GM21786 (cell line): ENCODE data around the gene CDK10.
"Not testable (repeated sequence)": the region's sequence is repeated elsewhere in the genome, so short reads cannot be mapped to it uniquely, and the experiment has no call there.

Experiments used
- ATAC-seq: cut with Tn5 transposase; IDR thresholded peaks from one replicate; pipeline ENCODE4 v1.9.1; 2021; ENCODE audit not compliant: unreplicated experiment

The CDK10 gene, protein sequence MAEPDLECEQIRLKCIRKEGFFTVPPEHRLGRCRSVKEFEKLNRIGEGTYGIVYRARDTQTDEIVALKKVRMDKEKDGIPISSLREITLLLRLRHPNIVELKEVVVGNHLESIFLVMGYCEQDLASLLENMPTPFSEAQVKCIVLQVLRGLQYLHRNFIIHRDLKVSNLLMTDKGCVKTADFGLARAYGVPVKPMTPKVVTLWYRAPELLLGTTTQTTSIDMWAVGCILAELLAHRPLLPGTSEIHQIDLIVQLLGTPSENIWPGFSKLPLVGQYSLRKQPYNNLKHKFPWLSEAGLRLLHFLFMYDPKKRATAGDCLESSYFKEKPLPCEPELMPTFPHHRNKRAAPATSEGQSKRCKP

DNA sequence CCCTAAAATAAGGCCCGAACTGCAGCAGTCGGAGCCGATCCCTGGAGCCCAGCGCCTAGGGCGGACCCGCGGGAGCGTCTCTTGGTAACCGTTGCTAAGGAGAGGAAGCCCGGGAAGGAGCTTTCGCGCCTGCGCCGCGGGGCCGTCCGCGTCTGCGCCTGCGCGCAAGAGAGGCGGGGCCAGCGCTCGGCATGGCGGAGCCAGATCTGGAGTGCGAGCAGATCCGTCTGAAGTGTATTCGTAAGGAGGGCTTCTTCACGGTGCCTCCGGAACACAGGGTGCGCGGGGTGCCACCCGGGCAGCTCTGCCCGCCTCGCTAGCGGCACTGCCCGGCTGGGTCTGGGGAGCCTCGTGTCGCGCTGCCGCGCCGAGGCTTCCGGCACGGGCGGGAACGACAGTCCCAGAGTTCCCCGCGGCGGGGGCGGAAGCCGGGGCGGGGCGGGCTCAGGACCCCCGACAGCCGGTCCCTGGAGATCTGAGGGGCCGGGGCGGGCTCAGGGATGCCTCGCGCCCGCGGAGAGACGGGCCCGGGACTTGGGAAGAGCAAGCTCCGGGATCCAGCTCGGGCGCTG lies at the start of gene CDK10:
CDK10 (plus strand) TSS at position 170 of the 572 bp plus-strand sequence; CDS start at position 192, 22 bp downstream.
- ATAC-seq = peak; percentile 78

DNA sequence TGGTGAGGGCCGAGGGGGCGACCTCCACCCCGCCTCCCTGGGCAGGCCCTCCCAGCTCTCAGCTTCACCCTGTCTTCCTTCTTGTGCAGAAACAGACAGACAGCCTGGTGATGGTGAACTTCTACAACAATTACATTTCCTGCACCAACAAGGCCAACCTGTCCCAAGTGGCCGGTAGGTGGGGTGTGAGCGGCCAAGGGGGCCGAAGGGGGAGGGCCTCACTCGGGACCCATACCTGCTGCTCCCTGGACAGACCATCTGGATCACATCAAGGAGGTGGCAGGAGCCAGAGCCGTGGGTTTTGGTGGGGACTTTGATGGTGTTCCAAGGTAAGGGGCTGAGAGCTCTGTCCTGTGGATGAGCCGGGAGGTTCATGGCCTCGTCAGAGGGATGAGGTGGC lies 49.1 kb upstream of the CDK10 start:
- no peak for ATAC-seq

DNA sequence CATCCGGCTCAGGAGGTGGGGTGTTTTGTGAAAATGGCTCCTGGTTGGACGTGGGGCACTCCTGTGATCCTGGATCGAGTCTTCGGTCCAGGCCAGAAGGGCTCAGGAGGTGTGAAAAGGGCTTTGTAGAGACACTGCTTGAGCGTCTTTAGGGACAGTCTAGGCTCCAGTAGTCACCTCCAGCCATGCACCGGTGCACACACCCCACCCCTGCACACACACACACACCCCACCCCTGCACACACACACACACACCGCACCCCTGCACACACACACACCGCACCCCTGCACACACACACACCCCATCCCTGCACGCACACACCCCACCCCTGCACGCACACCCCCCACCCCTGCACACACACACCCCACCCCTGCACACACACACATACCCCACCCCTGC lies 48.0 kb upstream of the CDK10 start:
- ATAC-seq = no peak

DNA sequence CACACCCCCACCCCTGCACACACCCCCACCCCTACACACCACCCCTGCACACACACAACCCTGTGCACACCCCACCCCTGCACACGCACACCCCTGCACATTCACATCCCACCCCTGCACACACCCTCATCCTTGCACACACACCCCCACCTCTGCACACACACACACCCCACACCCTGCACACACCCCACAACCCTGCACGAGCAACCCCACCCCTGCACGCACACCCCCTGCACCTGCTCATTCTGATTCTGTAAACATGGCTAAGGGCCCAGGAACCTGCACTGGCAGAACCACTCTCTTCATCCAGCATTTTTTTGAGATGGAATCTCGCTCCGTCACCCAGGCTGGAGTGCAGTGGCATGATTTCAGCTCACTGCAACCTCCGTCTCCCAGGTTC lies 47.1 kb upstream of the CDK10 start:
- ATAC-seq = no peak

GRCh38 chr16:89641458-89642119 lies 44.9 kb upstream of the CDK10 start:
- ATAC-seq = no peak

DNA sequence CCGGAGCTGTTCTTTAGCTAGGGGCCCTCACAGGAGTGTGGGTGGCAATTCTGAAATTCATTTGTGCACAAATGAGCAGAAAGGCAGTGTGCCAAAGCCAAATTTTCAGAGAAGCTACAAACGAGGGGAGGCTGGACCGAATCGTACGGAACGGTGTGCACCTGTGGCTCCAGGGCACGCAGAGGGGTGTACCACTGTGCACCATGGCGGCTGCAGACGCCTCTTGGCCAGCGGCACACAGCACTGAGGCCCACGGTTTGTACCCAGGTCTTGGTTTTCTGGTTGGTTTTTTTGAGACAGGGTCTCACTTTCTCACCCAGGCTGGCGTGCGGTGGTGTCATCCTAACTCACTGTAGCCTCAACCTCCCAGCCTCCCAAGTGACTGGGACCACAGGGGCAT lies 43.9 kb upstream of the CDK10 start:
- ATAC-seq = no peak

- no peak for ATAC-seq
Measured at GRCh38 chr16:89643769-89644300, 42.7 kb upstream of the CDK10 start.

GRCh38 chr16:89645122-89645521 lies 41.4 kb upstream of the CDK10 start:
- no peak for ATAC-seq

DNA sequence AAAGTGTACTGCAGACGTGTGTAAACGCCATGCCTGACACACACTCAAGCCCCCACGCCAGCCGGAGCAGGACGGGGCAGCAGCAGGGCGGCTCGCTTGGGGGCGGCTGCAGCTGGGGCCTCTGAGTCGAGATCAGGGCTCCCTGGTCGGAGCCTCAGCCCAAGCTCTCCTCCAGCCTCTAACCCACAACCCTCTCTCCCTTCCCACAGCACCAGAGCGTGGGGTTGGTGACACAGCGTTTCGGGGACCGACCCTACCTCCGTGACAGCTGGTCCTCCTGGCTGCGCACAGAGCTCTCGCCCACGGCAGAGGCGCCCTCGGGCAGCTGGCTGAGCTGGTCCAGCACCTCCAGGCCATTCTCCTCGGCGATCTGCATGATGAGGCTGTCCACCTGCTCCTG lies 40.2 kb upstream of the CDK10 start:
- ATAC-seq = no peak

- no peak for ATAC-seq
Measured at GRCh38 chr16:89646906-89647305, 39.6 kb upstream of the CDK10 start.

- no peak for ATAC-seq
Measured at GRCh38 chr16:89651584-89651983, 34.9 kb upstream of the CDK10 start.

DNA sequence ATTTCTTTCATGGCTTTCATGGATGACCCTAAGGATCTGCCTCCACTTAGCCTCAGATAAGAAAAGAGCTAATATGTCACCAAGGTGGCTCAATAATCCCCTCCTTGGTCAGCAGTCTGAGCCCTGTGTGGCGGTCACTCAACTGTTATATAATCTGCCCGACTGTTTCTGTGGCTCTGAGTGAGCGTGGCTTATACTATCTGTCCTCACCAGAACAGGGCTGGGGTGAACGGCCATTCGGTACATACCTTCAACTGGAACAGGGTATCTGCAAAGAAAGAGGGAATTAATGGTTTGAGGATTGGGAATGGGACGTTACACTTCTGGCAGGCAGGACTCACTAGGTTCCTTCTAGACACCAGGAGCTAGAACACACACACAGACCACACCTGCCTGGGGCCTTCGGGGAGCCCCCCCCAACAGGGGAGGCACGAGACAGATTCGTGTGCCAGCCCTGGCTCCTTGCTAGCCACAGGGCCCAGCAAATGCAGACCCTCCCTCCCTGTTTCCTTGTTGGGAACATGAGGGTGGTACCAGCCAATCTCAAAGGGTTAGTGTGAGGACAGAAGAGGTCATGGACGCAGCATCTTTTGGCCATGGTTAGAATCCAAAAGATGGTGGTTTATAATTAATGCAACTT lies 32.7 kb upstream of the CDK10 start:
- no peak for ATAC-seq

DNA sequence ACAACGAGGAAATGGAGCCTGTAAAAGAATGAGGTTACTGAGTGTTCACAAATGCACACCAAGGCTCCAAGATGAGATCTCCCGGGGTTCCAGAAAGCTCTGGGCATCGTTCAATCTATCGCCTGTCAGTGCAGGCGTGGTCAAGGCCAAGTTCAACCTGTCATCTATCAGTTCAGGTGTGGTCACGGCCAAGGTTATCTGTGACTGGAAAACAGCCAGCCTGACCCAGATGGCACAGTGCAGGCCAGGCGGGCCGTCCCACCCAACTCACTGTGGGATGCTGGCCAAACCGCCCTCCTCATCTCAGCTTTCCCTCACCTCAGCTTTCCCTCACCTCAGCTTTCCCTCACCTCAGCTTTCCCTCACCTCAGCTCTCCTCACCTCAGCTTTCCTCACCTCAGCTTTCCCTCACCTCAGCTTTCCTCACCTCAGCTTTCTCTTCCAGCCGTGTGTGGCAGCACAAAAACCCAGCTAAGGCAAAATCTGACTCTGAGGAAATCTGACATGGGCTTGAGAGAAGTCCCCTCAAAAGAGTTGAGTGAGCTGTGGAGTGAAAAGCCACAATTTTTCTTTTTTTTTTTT lies 31.3 kb upstream of the CDK10 start:
- ATAC-seq = no peak

DNA sequence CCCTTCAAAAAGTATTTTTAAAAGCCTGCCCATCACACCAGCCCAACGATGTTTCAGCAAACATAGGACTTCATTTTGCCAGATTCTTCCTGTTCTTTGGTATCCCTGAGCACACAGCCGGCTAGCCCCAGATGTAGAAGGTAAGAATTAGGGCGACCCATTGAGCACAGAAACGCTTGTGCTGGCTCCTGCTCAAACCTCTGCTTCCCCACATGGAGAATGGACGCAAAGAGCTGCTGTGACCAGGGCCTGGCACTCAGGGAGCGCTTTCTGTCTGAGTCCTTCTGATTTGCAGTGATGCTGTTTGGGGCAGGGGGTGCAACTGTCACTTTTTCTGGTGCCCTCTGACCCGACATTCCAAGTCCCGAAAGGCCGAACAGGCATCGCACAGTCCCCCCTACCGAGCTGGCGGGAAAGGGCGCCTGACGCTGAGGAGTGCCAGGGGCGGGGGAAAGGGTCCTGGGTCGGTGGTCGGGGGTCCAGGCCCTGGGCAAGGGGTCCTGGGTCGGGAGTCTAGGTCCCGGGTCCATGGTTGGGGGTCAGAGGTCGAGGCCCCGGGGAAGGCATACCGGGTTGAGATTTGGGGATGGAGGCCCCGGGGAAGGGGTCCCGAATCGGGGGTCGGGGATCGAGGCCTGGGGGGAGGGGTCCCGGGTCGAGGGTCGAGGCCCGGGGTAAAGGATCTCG lies 29.9 kb upstream of the CDK10 start:
- no peak for ATAC-seq

GRCh38 chr16:89657442-89658220 lies 28.9 kb upstream of the CDK10 start, which contains the start of the genes CHMP1A and SPATA33:
TSS of gene CHMP1A (minus strand) at chr16:89657708. CDS start at chr16:89657588, 120 bp downstream.
TSS of gene SPATA33 (plus strand) at chr16:89657836. CDS start at chr16:89657912, 76 bp downstream.
- ATAC-seq = peak; percentile 90

GRCh38 chr16:89658221-89658879 lies 28.1 kb upstream of the CDK10 start:
- no peak for ATAC-seq

GRCh38 chr16:89660146-89660545 lies 26.3 kb upstream of the CDK10 start:
- no peak for ATAC-seq

- no peak for ATAC-seq
Measured at GRCh38 chr16:89661215-89661614, 25.3 kb upstream of the CDK10 start.

DNA sequence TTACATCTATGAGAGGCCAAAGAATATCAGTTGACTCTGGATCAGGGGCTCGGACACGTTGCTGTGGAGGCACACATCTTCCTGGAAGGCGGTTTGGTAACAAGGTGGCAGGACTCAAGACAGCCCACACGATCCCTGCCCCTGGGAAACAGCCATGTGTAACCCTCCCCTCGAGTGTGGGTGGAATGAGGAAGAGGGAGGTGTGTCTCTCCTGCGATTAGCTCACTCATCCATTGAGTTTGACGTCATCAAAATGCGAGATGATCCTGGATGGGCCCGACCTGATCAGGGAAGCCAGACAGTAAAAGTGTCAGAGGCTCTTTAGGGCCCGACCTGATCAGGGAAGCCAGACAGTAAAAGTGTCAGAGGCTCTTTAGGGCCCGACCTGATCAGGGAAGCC lies 22.3 kb upstream of the CDK10 start:
- ATAC-seq = not testable (repeated sequence)
